ENCODE results near the gene DPEP3.
"Not testable (repeated sequence)": the region's sequence is repeated elsewhere in the genome, so short reads cannot be mapped to it uniquely, and the experiment has no call there.

Gene DPEP3

DNA sequence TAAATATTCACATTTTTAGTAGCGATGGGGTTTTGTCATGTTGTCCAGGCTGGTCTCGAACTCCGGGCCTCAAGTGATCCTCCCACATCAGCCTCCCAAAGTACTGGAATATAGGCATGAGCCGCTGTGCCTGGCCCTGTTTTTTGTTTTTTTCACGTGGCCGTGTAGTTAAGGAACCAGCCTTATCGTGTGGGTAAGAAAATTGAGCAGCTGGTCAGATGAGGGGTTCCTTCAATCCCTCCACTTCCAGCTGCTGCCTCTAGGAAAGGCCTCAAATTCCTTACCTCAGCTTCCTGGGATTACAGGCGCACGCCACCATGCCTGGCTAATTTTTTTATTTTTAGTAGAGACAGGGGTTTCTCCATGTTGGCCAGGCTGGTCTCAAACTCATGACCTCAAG lies 24.9 kb upstream of the DPEP3 start:
- Histone ChIP-seq H3K36me3 (ENCODE audit: control insufficient read depth, low read depth, low read length) (no peaks in the 10 kb centered on the region), H3K4me1 (ENCODE audit: control insufficient read depth, low read depth, low read length) (peaks cover 4% of the 10 kb centered on the region), H3K27me3 (ENCODE audit: control insufficient read depth, insufficient read depth, low read length) (no peaks in the 10 kb centered on the region), H3K9ac (ENCODE audit: low read length) (no peak overlapping the region), H3K9me3 (ENCODE audit: control insufficient read depth, low read depth, low read length) (no peaks in the 10 kb centered on the region), H3K27ac (ENCODE audit: low read length) (no peak overlapping the region), H3K4me3 (ENCODE audit: low read length) (no peak overlapping the region)

DNA sequence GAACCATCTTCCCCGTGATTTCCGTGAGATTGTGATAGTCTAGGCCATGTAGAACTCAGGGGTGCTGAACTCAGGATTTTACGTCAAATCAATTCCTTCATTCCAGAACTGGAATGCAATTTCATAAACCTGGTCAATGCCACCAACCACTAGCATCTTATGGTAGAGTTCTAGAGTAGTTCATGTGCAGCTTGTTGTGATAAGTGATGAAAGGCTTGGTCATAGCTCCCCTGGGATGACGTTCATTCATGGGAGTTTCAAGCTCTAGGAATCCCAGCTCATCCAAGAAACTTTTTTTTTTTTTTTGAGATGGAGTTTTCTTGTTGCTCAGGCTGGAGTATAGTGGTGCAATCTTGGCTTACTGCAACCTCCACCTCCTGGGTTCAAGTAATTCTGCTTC lies 22.7 kb upstream of the DPEP3 start:
- no peak overlapping the region for H3K27ac ChIP-seq (ENCODE audit: low read length)
- no peaks in the 10 kb centered on the region for H3K27me3 ChIP-seq (ENCODE audit: control insufficient read depth, insufficient read depth, low read length)
- H3K36me3 ChIP-seq (ENCODE audit: control insufficient read depth, low read depth, low read length) = no peaks in the 10 kb centered on the region
- H3K9ac ChIP-seq (ENCODE audit: low read length) = no peak overlapping the region
- peaks cover 4% of the 10 kb centered on the region for H3K4me1 ChIP-seq (ENCODE audit: control insufficient read depth, low read depth, low read length)
- no peak overlapping the region for H3K4me3 ChIP-seq (ENCODE audit: low read length)
- no peaks in the 10 kb centered on the region for H3K9me3 ChIP-seq (ENCODE audit: control insufficient read depth, low read depth, low read length)

DNA sequence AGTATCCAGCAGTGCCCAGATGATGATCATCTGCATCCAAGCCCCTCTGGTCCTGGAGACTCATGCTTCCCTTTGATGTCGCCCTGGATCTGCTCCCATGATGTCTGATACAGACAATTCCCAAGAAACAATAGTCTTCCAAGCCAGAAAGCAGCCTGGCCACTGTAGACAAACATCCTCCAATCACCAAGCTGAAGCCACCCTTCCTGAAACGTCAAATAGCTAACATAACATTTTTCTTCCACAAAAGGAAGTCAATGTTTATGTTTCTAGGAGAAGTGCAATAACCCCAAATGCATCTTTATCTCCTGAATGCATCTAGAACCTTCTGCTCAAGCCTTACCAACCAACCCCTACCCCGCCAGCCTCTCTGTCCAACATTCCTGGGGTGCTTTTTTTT lies 20.2 kb upstream of the DPEP3 start:
- no peak overlapping the region for H3K9ac ChIP-seq (ENCODE audit: low read length)
- no peaks in the 10 kb centered on the region for H3K9me3 ChIP-seq (ENCODE audit: control insufficient read depth, low read depth, low read length)
- H3K36me3 ChIP-seq (ENCODE audit: control insufficient read depth, low read depth, low read length) = no peaks in the 10 kb centered on the region
- H3K4me1 ChIP-seq (ENCODE audit: control insufficient read depth, low read depth, low read length) = no peaks in the 10 kb centered on the region
- no peaks in the 10 kb centered on the region for H3K27me3 ChIP-seq (ENCODE audit: control insufficient read depth, insufficient read depth, low read length)
- H3K27ac ChIP-seq (ENCODE audit: low read length) = no peak overlapping the region
- H3K4me3 ChIP-seq (ENCODE audit: low read length) = no peak overlapping the region

DNA sequence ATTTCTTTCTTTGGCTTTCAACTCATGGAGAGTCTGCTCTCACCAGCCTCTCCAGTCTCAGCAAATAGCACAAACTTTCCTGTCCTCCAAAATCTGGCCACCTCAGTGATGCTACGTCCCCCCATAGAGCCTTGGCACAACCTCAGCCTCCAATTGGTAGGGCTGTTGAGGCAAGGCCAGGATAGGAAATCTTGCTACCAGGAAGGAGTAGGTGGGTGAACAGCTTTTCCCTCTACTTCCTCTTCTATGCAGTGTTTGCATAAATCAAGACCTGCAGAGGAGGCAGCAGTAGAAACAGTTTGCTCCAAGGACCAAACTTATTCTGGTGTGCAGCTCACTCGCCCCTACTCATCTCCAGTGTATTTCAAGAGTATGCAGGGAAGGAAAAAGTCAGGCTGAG lies 19.7 kb upstream of the DPEP3 start:
- no peaks in the 10 kb centered on the region for H3K36me3 ChIP-seq (ENCODE audit: control insufficient read depth, low read depth, low read length)
- no peak overlapping the region for H3K4me3 ChIP-seq (ENCODE audit: low read length)
- no peak overlapping the region for H3K9ac ChIP-seq (ENCODE audit: low read length)
- H3K27ac ChIP-seq (ENCODE audit: low read length) = no peak overlapping the region
- H3K9me3 ChIP-seq (ENCODE audit: control insufficient read depth, low read depth, low read length) = no peaks in the 10 kb centered on the region
- no peaks in the 10 kb centered on the region for H3K27me3 ChIP-seq (ENCODE audit: control insufficient read depth, insufficient read depth, low read length)
- no peaks in the 10 kb centered on the region for H3K4me1 ChIP-seq (ENCODE audit: control insufficient read depth, low read depth, low read length)

DNA sequence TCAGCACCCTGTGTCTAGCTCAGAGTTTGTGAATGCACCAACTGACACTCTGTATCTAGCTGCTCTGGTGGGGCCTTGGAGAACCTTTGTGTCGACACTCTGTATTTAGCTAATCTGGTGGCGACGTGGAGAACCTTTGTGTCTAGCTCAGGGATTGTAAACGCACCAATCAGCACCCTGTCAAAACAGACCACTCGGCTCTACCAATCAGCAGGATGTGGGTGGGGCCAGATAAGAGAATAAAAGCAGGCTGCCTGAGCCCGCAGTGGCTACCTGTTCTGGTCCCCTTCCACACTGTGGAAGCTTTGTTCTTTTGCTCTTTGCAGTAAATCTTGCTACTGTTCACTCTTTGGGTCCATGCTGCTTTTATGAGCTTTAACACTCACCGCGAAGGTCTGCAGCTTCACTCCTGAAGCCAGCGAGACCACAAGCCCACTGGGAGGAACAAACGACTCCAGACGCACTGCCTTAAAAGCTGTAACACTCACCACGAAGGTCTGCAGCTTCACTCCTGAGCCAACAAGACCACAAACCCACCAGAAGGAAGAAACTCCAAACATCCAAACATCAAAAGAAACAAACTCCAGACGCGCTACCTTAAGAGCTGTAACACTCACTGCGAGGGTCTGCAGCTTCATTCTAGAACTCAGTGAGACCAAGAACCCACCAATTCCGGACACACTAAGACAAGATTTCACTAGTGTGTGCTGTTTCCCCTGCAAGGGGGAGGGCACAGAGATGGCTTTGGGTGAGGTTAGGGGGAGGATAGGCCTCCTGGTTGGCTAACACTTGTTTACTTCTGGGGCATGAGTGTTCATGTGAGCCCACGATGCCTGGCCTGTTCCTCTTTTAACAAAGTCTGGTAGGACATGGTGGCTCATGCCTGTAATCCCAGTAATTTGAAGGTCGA lies 18.7 kb upstream of the DPEP3 start, which contains the start of gene DPEP2:
Gene DPEP2, minus strand, starts transcription at position 706 of the 910 bp plus-strand sequence. CDS start 6,272 bp downstream, outside the sequence.
- not testable (repeated sequence) for H3K4me1 ChIP-seq (ENCODE audit: control insufficient read depth, low read depth, low read length); H3K9ac ChIP-seq (ENCODE audit: low read length); H3K27me3 ChIP-seq (ENCODE audit: control insufficient read depth, insufficient read depth, low read length); H3K9me3 ChIP-seq (ENCODE audit: control insufficient read depth, low read depth, low read length); H3K27ac ChIP-seq (ENCODE audit: low read length); H3K36me3 ChIP-seq (ENCODE audit: control insufficient read depth, low read depth, low read length); H3K4me3 ChIP-seq (ENCODE audit: low read length)

DNA sequence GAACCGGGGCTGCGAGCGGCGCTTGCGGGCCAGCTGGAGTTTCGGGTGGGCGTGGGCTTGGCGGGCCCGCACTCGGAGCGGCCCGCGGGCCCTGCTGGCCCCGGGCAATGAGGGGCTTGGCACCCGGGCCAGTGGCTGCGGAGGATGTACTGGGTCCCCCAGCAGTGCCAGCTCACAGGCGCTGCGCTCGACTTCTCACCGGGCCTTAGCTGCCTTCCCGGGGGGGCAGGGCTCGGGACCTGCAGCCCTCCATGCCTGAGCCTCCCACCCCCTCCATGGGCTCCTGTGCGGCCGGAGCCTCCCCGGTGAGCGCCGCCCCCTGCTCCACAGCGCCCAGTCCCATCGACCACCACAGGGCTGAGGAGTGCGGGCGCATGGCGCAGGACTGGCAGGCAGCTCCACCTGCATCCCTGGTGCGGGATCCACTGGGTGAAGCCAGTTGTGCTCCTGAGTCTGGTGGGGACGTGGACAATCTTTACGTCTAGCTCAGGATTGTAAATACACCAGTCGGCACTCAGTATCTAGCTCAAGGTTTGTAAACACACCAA lies 18.0 kb upstream of the DPEP3 start:
- not testable (repeated sequence) for H3K9ac ChIP-seq (ENCODE audit: low read length); H3K27me3 ChIP-seq (ENCODE audit: control insufficient read depth, insufficient read depth, low read length); H3K27ac ChIP-seq (ENCODE audit: low read length); H3K4me1 ChIP-seq (ENCODE audit: control insufficient read depth, low read depth, low read length); H3K36me3 ChIP-seq (ENCODE audit: control insufficient read depth, low read depth, low read length); H3K9me3 ChIP-seq (ENCODE audit: control insufficient read depth, low read depth, low read length); H3K4me3 ChIP-seq (ENCODE audit: low read length)

DNA sequence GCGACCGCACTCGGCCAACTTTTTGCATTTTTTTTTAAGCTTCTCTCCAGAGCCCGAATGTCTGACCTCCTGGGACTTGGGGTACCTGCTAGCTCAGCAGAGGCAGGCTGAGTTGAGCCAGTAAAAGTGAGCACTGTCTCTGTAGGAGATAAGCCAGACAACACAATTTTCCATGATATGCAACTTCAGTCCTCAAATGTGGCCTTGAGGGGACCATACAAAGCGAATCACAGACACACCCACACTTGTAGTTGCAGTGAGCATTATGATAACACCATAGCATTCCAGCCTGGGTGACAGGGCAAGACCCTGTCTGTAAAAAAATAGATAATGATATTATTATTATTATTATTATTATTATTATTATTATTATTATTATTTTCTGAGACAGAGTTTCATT lies 16.4 kb upstream of the DPEP3 start:
- H3K36me3 ChIP-seq (ENCODE audit: control insufficient read depth, low read depth, low read length) = no peaks in the 10 kb centered on the region
- H3K27ac ChIP-seq (ENCODE audit: low read length) = no peak overlapping the region
- no peaks in the 10 kb centered on the region for H3K9me3 ChIP-seq (ENCODE audit: control insufficient read depth, low read depth, low read length)
- no peak overlapping the region for H3K9ac ChIP-seq (ENCODE audit: low read length)
- H3K27me3 ChIP-seq (ENCODE audit: control insufficient read depth, insufficient read depth, low read length) = peaks cover 12% of the 10 kb centered on the region
- H3K4me3 ChIP-seq (ENCODE audit: low read length) = no peak overlapping the region
- H3K4me1 ChIP-seq (ENCODE audit: control insufficient read depth, low read depth, low read length) = no peaks in the 10 kb centered on the region

DNA sequence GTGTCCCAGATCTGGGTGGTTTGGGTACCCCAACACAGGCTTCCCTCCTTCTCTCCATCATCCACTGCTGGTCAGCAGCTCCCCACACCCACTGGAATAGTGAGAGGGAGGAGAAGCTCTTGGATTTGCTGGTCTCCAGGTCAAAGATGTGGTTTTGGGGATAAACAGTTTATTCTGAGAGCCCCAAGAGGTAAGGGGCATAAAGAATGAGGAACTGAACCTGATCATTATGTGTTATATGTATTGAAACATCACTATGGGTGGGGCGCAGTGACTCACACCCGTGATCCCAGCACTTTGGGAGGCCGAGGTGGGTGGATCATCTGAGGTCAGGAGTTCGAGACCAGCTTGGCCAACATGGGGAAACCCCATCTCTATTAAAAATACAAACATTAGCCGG lies 15.1 kb upstream of the DPEP3 start:
- Histone ChIP-seq H3K4me1 (ENCODE audit: control insufficient read depth, low read depth, low read length) (no peaks in the 10 kb centered on the region), H3K36me3 (ENCODE audit: control insufficient read depth, low read depth, low read length) (no peaks in the 10 kb centered on the region), H3K27me3 (ENCODE audit: control insufficient read depth, insufficient read depth, low read length) (peaks cover 12% of the 10 kb centered on the region), H3K9me3 (ENCODE audit: control insufficient read depth, low read depth, low read length) (no peaks in the 10 kb centered on the region), H3K4me3 (ENCODE audit: low read length) (no peak overlapping the region), H3K9ac (ENCODE audit: low read length) (no peak overlapping the region), H3K27ac (ENCODE audit: low read length) (no peak overlapping the region)

DNA sequence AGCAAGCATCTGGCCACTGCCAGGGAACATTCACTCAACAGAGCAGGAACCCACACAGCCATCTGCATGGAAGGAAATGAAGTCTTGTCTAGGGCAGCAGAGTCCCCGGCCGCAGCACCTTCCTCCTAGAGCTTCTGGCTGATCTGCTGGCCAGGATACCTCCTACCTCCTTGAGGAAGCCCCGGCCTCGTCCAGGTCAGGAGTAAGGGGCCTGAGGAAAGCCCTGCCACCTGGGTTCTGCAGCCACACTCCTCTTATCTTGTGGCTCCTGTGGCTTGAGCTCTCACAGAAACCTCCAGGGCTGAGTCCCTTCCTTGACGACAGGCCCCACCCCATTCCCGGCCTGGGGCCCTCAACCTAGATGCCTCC lies 13.7 kb upstream of the DPEP3 start:
- H3K27ac ChIP-seq (ENCODE audit: low read length); H3K4me3 ChIP-seq (ENCODE audit: low read length); H3K36me3 ChIP-seq (ENCODE audit: control insufficient read depth, low read depth, low read length); H3K9ac ChIP-seq (ENCODE audit: low read length); H3K9me3 ChIP-seq (ENCODE audit: control insufficient read depth, low read depth, low read length); H3K4me1 ChIP-seq (ENCODE audit: control insufficient read depth, low read depth, low read length): not testable (repeated sequence)
- peaks cover 12% of the 10 kb centered on the region for H3K27me3 ChIP-seq (ENCODE audit: control insufficient read depth, insufficient read depth, low read length)

DNA sequence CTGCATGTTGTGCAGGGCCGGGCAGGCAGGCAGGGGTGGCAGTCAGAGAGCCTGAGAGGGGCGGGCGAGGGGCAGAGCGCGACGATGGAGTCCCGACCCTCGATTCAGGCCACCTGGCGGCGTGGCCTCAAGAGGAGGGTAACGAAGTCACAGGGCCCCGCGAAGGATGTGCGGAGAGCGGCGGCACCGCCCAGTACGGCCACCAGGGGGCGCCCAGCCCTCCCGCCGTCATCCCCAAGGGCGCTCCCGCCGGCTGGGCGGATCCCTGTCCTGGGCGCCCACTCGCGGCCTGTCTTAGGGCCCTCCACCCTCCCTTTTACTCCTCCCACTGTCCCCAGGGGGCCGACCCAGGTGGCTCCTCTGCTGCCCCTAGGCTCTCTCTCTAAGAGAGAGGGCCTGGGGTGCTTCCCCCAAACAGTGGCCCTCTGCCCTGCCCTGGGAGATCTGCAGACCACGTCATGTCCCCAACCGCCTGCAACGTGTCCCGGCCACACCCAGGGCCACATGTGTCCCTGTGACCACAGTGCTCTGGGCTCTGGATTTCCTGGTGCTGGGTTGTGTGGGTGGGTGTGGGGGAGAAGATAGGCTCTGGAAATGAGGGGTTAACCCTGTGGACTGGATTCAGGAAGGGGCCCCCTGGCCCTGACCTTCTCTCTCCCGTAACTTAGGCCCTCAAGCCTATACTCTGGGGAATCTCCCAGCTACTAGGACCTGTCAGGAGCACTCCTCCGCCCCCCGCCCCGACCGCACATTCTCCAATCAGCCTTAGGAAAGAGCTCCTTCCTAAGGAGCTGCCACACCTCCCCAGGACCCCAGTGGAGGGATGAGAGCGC lies 13.1 kb upstream of the DPEP3 start:
- Histone ChIP-seq H3K4me3 (ENCODE audit: low read length) (no peak overlapping the region), H3K27ac (ENCODE audit: low read length) (no peak overlapping the region), H3K36me3 (ENCODE audit: control insufficient read depth, low read depth, low read length) (no peaks in the 10 kb centered on the region), H3K9me3 (ENCODE audit: control insufficient read depth, low read depth, low read length) (no peaks in the 10 kb centered on the region), H3K4me1 (ENCODE audit: control insufficient read depth, low read depth, low read length) (no peaks in the 10 kb centered on the region), H3K9ac (ENCODE audit: low read length) (no peak overlapping the region), H3K27me3 (ENCODE audit: control insufficient read depth, insufficient read depth, low read length) (peaks cover 12% of the 10 kb centered on the region)

DNA sequence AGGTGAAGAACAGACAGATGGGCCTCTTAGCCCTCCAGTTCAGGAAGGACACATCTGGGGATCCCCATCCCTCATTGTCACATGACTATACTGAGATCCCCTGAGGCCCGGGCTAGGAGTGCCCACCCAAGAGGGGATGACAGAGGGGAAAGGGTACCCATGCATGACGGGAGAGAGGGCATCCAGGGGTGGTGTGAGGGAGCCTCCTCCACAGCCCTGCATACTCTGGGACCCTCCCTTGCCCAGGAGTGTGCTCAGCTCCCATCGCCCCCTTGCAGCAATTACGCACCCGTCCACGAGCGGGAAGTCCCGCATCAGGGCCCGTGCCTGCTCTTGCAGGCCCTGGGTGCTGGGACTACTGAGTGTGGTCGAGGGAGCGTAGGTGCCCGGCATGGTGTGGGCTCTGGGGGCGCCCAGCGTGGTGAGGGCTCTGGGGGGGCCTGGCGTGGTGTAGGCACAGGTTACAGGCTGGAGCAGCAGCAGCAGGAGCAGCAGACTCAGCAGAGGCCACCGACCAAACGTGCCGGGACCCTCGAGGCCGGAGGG lies 12.4 kb upstream of the DPEP3 start:
- no peak overlapping the region for H3K27ac ChIP-seq (ENCODE audit: low read length)
- H3K4me3 ChIP-seq (ENCODE audit: low read length) = no peak overlapping the region
- H3K36me3 ChIP-seq (ENCODE audit: control insufficient read depth, low read depth, low read length) = no peaks in the 10 kb centered on the region
- H3K4me1 ChIP-seq (ENCODE audit: control insufficient read depth, low read depth, low read length) = no peaks in the 10 kb centered on the region
- H3K27me3 ChIP-seq (ENCODE audit: control insufficient read depth, insufficient read depth, low read length) = peaks cover 12% of the 10 kb centered on the region
- H3K9me3 ChIP-seq (ENCODE audit: control insufficient read depth, low read depth, low read length) = no peaks in the 10 kb centered on the region
- no peak overlapping the region for H3K9ac ChIP-seq (ENCODE audit: low read length)
